Astrocyte (in vitro differentiated cells and primary cell): ENCODE measurements around the gene FBLN1. TPM values are rescaled to one million over a fixed set of nuclear protein-coding genes. Genes with fewer than 3 reads are reported as not detected.
"Not testable (repeated sequence)": the region's sequence is repeated elsewhere in the genome, so short reads cannot be mapped to it uniquely, and the experiment has no call there.

Experiments used
- DNase-seq: peaks from one replicate; pipeline ENCODE4 v3.0.0-alpha.2; 2010; ENCODE audit warnings: low read depth
- FAIRE-seq: peaks from 2 replicates; lab custom pipeline; 2011; peaks lifted over from hg19 to GRCh38; lab: Jason Lieb, UNC
- H2AFZ ChIP-seq: 2 replicates; pipeline ENCODE4 v1.6.0; 2012; ENCODE audit warnings: low read depth, low read length, inconsistent platforms
- H3K27ac ChIP-seq: 2 replicates; pipeline ENCODE4 v1.5.1; 2011; ENCODE audit warnings: low read depth, low read length, inconsistent platforms
- H3K27me3 ChIP-seq: 2 replicates; pipeline ENCODE4 v1.6.0; 2011; ENCODE audit warnings: low read length, inconsistent platforms; ENCODE audit not compliant: insufficient read depth
- H3K36me3 ChIP-seq: 2 replicates; pipeline ENCODE4 v1.5.1; 2011; ENCODE audit warnings: low read length, inconsistent platforms; ENCODE audit not compliant: insufficient read depth
- H3K4me1 ChIP-seq: 2 replicates; pipeline ENCODE4 v1.5.1; 2011; ENCODE audit warnings: low read length, inconsistent platforms; ENCODE audit not compliant: insufficient read depth
- H3K4me2 ChIP-seq: 2 replicates; pipeline ENCODE4 v1.6.0; 2012; ENCODE audit warnings: low read length, inconsistent platforms
- H3K4me3 ChIP-seq: 2 replicates; pipeline ENCODE4 v1.5.1; 2011; ENCODE audit warnings: low read depth, mild to moderate bottlenecking, low read length, inconsistent platforms; ENCODE audit not compliant: insufficient read depth
- H3K79me2 ChIP-seq: 2 replicates; pipeline ENCODE4 v1.6.0; 2012; ENCODE audit warnings: mild to moderate bottlenecking, low read length, inconsistent platforms; ENCODE audit not compliant: insufficient read depth
- H3K9ac ChIP-seq: 2 replicates; pipeline ENCODE4 v1.6.0; 2012; ENCODE audit warnings: mild to moderate bottlenecking, low read length, inconsistent platforms
- H3K9me3 ChIP-seq: 2 replicates; pipeline ENCODE4 v1.5.1; 2012; ENCODE audit warnings: low read depth, mild to moderate bottlenecking, low read length, inconsistent platforms; ENCODE audit not compliant: insufficient read depth
- H4K20me1 ChIP-seq: 2 replicates; pipeline ENCODE4 v1.6.0; 2012; ENCODE audit warnings: low read length, inconsistent platforms; ENCODE audit not compliant: insufficient read depth
- H3K27ac Mint-ChIP-seq: one replicate; pipeline ENCODE4 v1.8.0; 2021; ENCODE audit warnings: mild to moderate bottlenecking, mixed read lengths; ENCODE audit not compliant: unreplicated experiment
- H3K27me3 Mint-ChIP-seq: one replicate; pipeline ENCODE4 v1.8.0; 2021; ENCODE audit warnings: low read depth, mixed read lengths; ENCODE audit not compliant: unreplicated experiment
- H3K36me3 Mint-ChIP-seq: one replicate; pipeline ENCODE4 v1.8.0; 2021; ENCODE audit warnings: low read depth, mixed read lengths; ENCODE audit not compliant: unreplicated experiment
- H3K4me1 Mint-ChIP-seq: one replicate; pipeline ENCODE4 v1.8.0; 2021; ENCODE audit warnings: low read depth, mixed read lengths; ENCODE audit not compliant: unreplicated experiment
- H3K4me3 Mint-ChIP-seq: one replicate; pipeline ENCODE4 v1.8.0; 2021; ENCODE audit warnings: mild to moderate bottlenecking, moderate library complexity, mixed read lengths; ENCODE audit not compliant: unreplicated experiment
- H3K9me3 Mint-ChIP-seq: one replicate; pipeline ENCODE4 v1.8.0; 2021; ENCODE audit warnings: mild to moderate bottlenecking, mixed read lengths; ENCODE audit not compliant: unreplicated experiment
- EZH2 ChIP-seq: IDR thresholded peaks from 2 replicates; pipeline ENCODE4 v1.6.1; 2012; ENCODE audit warnings: mild to moderate bottlenecking, low read length, inconsistent platforms; ENCODE audit not compliant: insufficient read depth
- total RNA-seq: library from RNA; stranded (reverse); gene quantifications from 2 replicates; pipeline ENCODE4 v1.2.1, GENCODE V29; 2021
- TF ChIP-seq, protein P1 (sequence below): IDR thresholded peaks from 2 replicates; pipeline ENCODE4 v1.5.1; 2011; ENCODE audit warnings: low read depth, mild to moderate bottlenecking, inconsistent platforms, low read length, moderate library complexity; ENCODE audit not compliant: insufficient read depth

FBLN1 gene
- total RNA-seq, 1 donor from 2014 or later, result 69.2 TPM

DNA sequence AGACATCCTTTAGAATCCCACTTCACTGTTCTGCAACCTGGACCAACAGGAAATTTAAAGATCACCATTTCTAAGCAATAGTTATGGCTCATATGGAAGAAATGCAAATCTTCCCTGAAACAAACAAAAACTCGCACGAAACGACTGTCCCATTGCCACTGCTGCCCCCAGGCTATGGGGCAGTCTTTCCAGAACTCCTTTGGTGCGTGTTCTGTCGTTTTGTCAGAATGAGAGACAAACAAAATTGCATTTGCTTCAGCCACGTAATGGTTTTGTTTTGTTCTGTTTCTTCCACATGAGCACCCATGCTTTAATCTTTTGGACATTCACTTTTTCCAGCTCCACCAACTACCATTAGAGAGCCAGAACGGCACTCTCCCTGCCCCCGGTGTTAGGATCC lies 10.8 kb upstream of the FBLN1 start:
- Histone ChIP-seq H3K9me3 (no peaks in the 10 kb centered on the region), H3K36me3 (no peaks in the 10 kb centered on the region), H2AFZ (no peak overlapping the region), H3K4me1 (peaks cover 10% of the 10 kb centered on the region), H3K79me2 (no peaks in the 10 kb centered on the region), H3K9ac (no peak overlapping the region), H3K27ac (no peak overlapping the region), H4K20me1 (no peaks in the 10 kb centered on the region), H3K27me3 (no peaks in the 10 kb centered on the region), H3K4me3 (no peak overlapping the region), H3K4me2 (no peak overlapping the region)
- Mint-ChIP-seq H3K9me3 (peaks cover 15% of the 10 kb centered on the region), H3K36me3 (peaks cover 2% of the 10 kb centered on the region), H3K4me1 (no peaks in the 10 kb centered on the region), H3K27me3 (no peaks in the 10 kb centered on the region), H3K27ac (no peak overlapping the region), H3K4me3 (no peak overlapping the region)
- DNase-seq (no peak), FAIRE-seq (no peak)
- TF ChIP-seq, protein P1, sequence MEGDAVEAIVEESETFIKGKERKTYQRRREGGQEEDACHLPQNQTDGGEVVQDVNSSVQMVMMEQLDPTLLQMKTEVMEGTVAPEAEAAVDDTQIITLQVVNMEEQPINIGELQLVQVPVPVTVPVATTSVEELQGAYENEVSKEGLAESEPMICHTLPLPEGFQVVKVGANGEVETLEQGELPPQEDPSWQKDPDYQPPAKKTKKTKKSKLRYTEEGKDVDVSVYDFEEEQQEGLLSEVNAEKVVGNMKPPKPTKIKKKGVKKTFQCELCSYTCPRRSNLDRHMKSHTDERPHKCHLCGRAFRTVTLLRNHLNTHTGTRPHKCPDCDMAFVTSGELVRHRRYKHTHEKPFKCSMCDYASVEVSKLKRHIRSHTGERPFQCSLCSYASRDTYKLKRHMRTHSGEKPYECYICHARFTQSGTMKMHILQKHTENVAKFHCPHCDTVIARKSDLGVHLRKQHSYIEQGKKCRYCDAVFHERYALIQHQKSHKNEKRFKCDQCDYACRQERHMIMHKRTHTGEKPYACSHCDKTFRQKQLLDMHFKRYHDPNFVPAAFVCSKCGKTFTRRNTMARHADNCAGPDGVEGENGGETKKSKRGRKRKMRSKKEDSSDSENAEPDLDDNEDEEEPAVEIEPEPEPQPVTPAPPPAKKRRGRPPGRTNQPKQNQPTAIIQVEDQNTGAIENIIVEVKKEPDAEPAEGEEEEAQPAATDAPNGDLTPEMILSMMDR, result no peak
- TF ChIP-seq EZH2, result no peak

GRCh38 chr22:45493286-45493771 lies 9.4 kb upstream of the FBLN1 start:
- Mint-ChIP-seq H3K27ac (no peak overlapping the region), H3K4me3 (no peak overlapping the region), H3K9me3 (peaks cover 13% of the 10 kb centered on the region), H3K27me3 (peaks cover 3% of the 10 kb centered on the region), H3K4me1 (no peaks in the 10 kb centered on the region), H3K36me3 (peaks cover 2% of the 10 kb centered on the region)
- no peak overlapping the region for H3K27ac ChIP-seq
- H3K9ac ChIP-seq, result no peak overlapping the region
- TF ChIP-seq, protein P1, result no peak
- TF ChIP-seq EZH2, result no peak
- H3K4me2 ChIP-seq, result no peak overlapping the region
- H4K20me1 ChIP-seq, result no peaks in the 10 kb centered on the region
- no peaks in the 10 kb centered on the region for H3K79me2 ChIP-seq
- H3K27me3 ChIP-seq, result no peaks in the 10 kb centered on the region
- DNase-seq (peak; percentile 58), FAIRE-seq (no peak)
- peaks cover 10% of the 10 kb centered on the region for H3K4me1 ChIP-seq
- H3K9me3 ChIP-seq, result no peaks in the 10 kb centered on the region
- no peaks in the 10 kb centered on the region for H3K36me3 ChIP-seq
- no peak overlapping the region for H2AFZ ChIP-seq
- no peak overlapping the region for H3K4me3 ChIP-seq

DNA sequence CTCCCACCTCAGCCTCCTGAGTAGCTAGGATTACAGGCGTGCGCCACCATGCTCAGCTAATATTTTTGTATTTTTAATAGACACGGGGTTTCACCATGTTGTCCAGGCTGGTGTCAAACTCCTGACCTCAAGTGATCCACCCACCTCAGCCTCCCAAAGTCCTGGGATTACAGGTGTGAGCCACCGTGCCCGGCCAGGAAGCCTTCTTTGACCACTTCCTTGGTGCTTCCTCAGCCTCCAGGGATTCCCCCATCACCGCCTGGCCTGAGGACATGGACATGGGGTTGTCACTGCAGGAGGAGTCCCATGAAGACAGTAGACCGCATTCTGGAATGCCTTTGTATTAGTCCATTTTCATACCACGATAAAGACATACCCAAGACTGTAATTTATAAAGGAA lies 8.4 kb upstream of the FBLN1 start:
- not testable (repeated sequence) for H3K79me2 ChIP-seq, H3K9me3 Mint-ChIP-seq, H2AFZ ChIP-seq, H3K4me3 ChIP-seq, DNase-seq, H3K36me3 Mint-ChIP-seq, H4K20me1 ChIP-seq, H3K9me3 ChIP-seq, H3K36me3 ChIP-seq, H3K27ac Mint-ChIP-seq, H3K4me2 ChIP-seq, FAIRE-seq, H3K27ac ChIP-seq, H3K4me1 ChIP-seq, H3K4me3 Mint-ChIP-seq, H3K27me3 ChIP-seq, H3K27me3 Mint-ChIP-seq, H3K9ac ChIP-seq, H3K4me1 Mint-ChIP-seq

- not testable (repeated sequence) for DNase-seq, H3K27me3 Mint-ChIP-seq, H3K36me3 ChIP-seq, H3K9me3 Mint-ChIP-seq, H3K27me3 ChIP-seq, H2AFZ ChIP-seq, H3K4me3 Mint-ChIP-seq, H3K36me3 Mint-ChIP-seq, H3K4me3 ChIP-seq, H3K79me2 ChIP-seq, H3K4me1 Mint-ChIP-seq, H3K27ac ChIP-seq, H3K4me1 ChIP-seq, H3K9ac ChIP-seq, H3K27ac Mint-ChIP-seq, FAIRE-seq, H4K20me1 ChIP-seq, H3K9me3 ChIP-seq, H3K4me2 ChIP-seq
Measured at GRCh38 chr22:45495616-45496015, 7.1 kb upstream of the FBLN1 start.
